Endothelial cell of umbilical vein (primary cell): ENCODE measurements around the gene PPP4C. TPM values are rescaled to one million over a fixed set of nuclear protein-coding genes. Genes with fewer than 3 reads are reported as not detected.

ENCODE experiments used
- BruUV-seq: library from RNA; stranded (reverse); fragments of 400-500 nt; replicated peaks from 2 replicates; lab custom pipeline; 2021; lab: Mats Ljungman, UMichigan
- CTCF ChIA-PET: fragments of 300-600, 350-600 bp; sonication (Branson Sonifier 250); formaldehyde crosslinking; loops from one replicate; lab custom pipeline; 2021; ENCODE audit warnings: antibody characterized with exemption, inconsistent platforms; lab: Charles Lee
- POLR2A ChIA-PET: fragments of 300-600, 350-600 bp; sonication (Branson Sonifier 250); formaldehyde crosslinking; loops from one replicate; lab custom pipeline; 2021; ENCODE audit warnings: antibody characterized with exemption, inconsistent platforms; lab: Charles Lee
- DNase-seq: peaks from one replicate; pipeline ENCODE4 v3.0.0-alpha.2; 2011; ENCODE audit warnings: low read depth, low spot score
- FAIRE-seq: peaks from 2 replicates; lab custom pipeline; 2011; peaks lifted over from hg19 to GRCh38; lab: Jason Lieb, UNC
- H2AFZ ChIP-seq: 2 replicates; pipeline ENCODE4 v1.6.0; 2012; ENCODE audit warnings: low read depth, low read length, control low read depth, inconsistent platforms
- H3K27ac ChIP-seq: 2 replicates; pipeline ENCODE4 v1.5.1; 2011; ENCODE audit warnings: low read depth, mild to moderate bottlenecking, control low read depth, low read length, moderate library complexity; ENCODE audit not compliant: insufficient read depth
- H3K27me3 ChIP-seq, 2 experiments: 2 replicates each; pipeline versions ENCODE4 v1.6.0 to v1.6.1; 2011; ENCODE audit warnings: low read length in 2 of 2, mixed read lengths in 1 of 2; ENCODE audit not compliant: control insufficient read depth in 2 of 2, insufficient read depth in 2 of 2
- H3K36me3 ChIP-seq, 2 experiments: 2 replicates in 1 of 2; 3 replicates in 1 of 2; pipeline ENCODE4 v1.5.1; 2011; ENCODE audit warnings: low read length in 2 of 2, mild to moderate bottlenecking in 1 of 2, moderate library complexity in 1 of 2; ENCODE audit not compliant: control insufficient read depth in 2 of 2, insufficient read depth in 2 of 2; ENCODE audit errors: extremely low read depth in 1 of 2
- H3K4me1 ChIP-seq: 3 replicates; pipeline ENCODE4 v1.5.1; 2011; ENCODE audit warnings: mild to moderate bottlenecking, low read length; ENCODE audit not compliant: control insufficient read depth, insufficient read depth; ENCODE audit errors: extremely low read depth
- H3K4me2 ChIP-seq: 2 replicates; pipeline ENCODE4 v1.6.1; 2011; ENCODE audit warnings: low read length, control low read depth, mixed read lengths; ENCODE audit not compliant: insufficient read depth
- H3K4me3 ChIP-seq, 3 experiments: fragments of 200-600 bp in 1 of 3; sonication (generic), shearing (Covaris generic) in 1 of 3; replicated peaks in 1 of 3; 2 replicates each; pipeline ENCODE4 v1.5.1; 2011 to 2016; ENCODE audit warnings: control low read depth in 3 of 3, low read length in 3 of 3, mild to moderate bottlenecking in 2 of 3, inconsistent platforms in 1 of 3, low read depth in 1 of 3, moderate library complexity in 1 of 3; ENCODE audit not compliant: insufficient read depth in 1 of 3
- H3K79me2 ChIP-seq: 2 replicates; pipeline ENCODE4 v1.6.0; 2012; ENCODE audit warnings: low read length, inconsistent platforms; ENCODE audit not compliant: control insufficient read depth, insufficient read depth
- H3K9ac ChIP-seq: replicated peaks from 2 replicates; pipeline ENCODE3; 2011; ENCODE audit warnings: low read length, control low read depth; ENCODE audit not compliant: insufficient read depth; ENCODE audit errors: extremely low read depth
- H3K9me1 ChIP-seq: replicated peaks from 3 replicates; pipeline ENCODE4 v1.6.0; 2011; ENCODE audit warnings: mild to moderate bottlenecking, low read length; ENCODE audit not compliant: control insufficient read depth, insufficient read depth; ENCODE audit errors: extremely low read depth
- H3K9me3 ChIP-seq: replicated peaks from 2 replicates; pipeline ENCODE4 v1.5.1; 2012; ENCODE audit warnings: low read length, inconsistent platforms; ENCODE audit not compliant: control insufficient read depth, insufficient read depth
- H4K20me1 ChIP-seq: replicated peaks from 2 replicates; pipeline ENCODE3; 2011; ENCODE audit warnings: mild to moderate bottlenecking, low read length; ENCODE audit not compliant: control insufficient read depth, insufficient read depth; ENCODE audit errors: extremely low read depth
- FOS ChIP-seq: IDR thresholded peaks from 2 replicates; pipeline ENCODE4 v1.6.1; 2011; ENCODE audit warnings: mild to moderate bottlenecking, low read length, moderate library complexity, borderline replicate concordance; ENCODE audit not compliant: insufficient read depth
- GATA2 ChIP-seq: IDR thresholded peaks from 2 replicates; pipeline ENCODE4 v1.7.0; 2011; ENCODE audit warnings: low read depth, mild to moderate bottlenecking, moderate library complexity, mixed read lengths, low read length; ENCODE audit not compliant: insufficient read length, insufficient read depth
- JUN ChIP-seq: IDR thresholded peaks from 2 replicates; pipeline ENCODE4 v1.6.1; 2011; ENCODE audit warnings: borderline replicate concordance, low read depth; ENCODE audit not compliant: insufficient read length, insufficient read depth
- MAX ChIP-seq: IDR thresholded peaks from 2 replicates; pipeline ENCODE4 v1.6.1; 2011; ENCODE audit not compliant: insufficient read depth, insufficient read length
- MYC ChIP-seq: IDR thresholded peaks from one replicate; pipeline ENCODE4 v1.6.1; 2011; ENCODE audit warnings: mild to moderate bottlenecking, low read depth, low read length
- POLR2A ChIP-seq: IDR thresholded peaks from 2 replicates; pipeline ENCODE4 v1.6.1; 2012; ENCODE audit warnings: low read depth, mild to moderate bottlenecking, control low read depth, low read length
- POLR2AphosphoS5 ChIP-seq: IDR thresholded peaks from 2 replicates; pipeline ENCODE4 v1.6.1; 2012; ENCODE audit warnings: low read depth, mild to moderate bottlenecking, control low read depth, low read length, moderate library complexity; ENCODE audit not compliant: insufficient read depth
- dilution Hi-C: fragments of 300-500 bp; cut with MboI; formaldehyde crosslinking; loops from one replicate; pipeline ENCODE4 v1.15.0; 2019; ENCODE audit warnings: low sequenced_read_pairs; ENCODE audit not compliant: extremely low pct_ligation_motif_present
- intact Hi-C: fragments of 100-400 bp; cut with micrococcal nuclease; formaldehyde crosslinking; loops from one replicate; pipeline ENCODE4 v1.10.0; 2022
- polyA plus RNA-seq, 4 experiments: library from polyadenylated mRNA; depleted of rRNA in 3 of 4; stranded (reverse) in 3 of 4; unstranded in 1 of 4; fragments of >200 nt; gene quantifications; 2 replicates each; pipeline versions ENCODE4 v1.2.1 to v1.2.3, GENCODE V29; 2011 to 2012; ENCODE audit warnings: missing spikeins in 1 of 4
- total RNA-seq: library from RNA; stranded (reverse); gene quantifications from 2 replicates; pipeline ENCODE4 v1.2.3, GENCODE V29; 2021

Gene PPP4C
- total and polyA plus RNA-seq, 2 donors (not counting 3 experiments of a cell fraction or from before 2014, with no cell fraction given): 167 to 327 TPM

DNA sequence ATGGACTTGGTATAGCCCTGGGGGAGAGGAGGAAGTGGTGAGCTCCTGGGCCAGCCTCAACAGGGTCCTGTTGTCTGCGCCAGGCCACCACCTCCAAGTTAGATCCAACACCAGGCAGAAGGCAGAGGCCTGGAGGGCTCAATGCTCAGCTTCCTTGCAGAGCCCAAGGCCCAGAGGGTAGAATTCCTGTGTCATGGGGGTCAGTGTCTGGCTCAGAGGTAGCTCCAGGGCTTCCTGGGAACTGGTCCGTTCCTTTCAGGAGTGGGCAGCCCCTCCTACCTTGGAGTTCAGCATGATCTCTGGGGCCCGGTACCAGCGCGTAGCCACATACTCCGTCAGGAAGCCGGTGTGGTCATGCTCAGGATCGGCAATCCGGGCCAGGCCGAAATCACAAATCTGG, 42.0 kb downstream of the PPP4C start:
- TF ChIP-seq POLR2A (no peak), MAX (no peak), JUN (no peak)
- dilution Hi-C loops: no loop called here
- FAIRE-seq: no peak
- H3K36me3 ChIP-seq: peaks cover 16 to 39% of the 10 kb centered on the region in 2 experiments
- no peaks in the 10 kb centered on the region for H3K27me3 ChIP-seq
- H3K9ac ChIP-seq: no peak overlapping the region
- no peaks in the 10 kb centered on the region for H4K20me1 ChIP-seq
- H3K4me2 ChIP-seq: no peak overlapping the region
- H3K4me1 ChIP-seq: peaks cover 14% of the 10 kb centered on the region
- H3K9me1 ChIP-seq: no peaks in the 10 kb centered on the region
- CTCF ChIA-PET: interaction anchor here (1.6 kb wide), 1 partner anchor 14 kb away, joined by 5 read pairs; no protein-coding TSS in a partner anchor
- no peak overlapping the region for H3K27ac ChIP-seq
- DNase-seq: no peak
- intact Hi-C loops: no loop called here
- no peak overlapping the region for H3K4me3 ChIP-seq
- H2AFZ ChIP-seq: no peak overlapping the region
- BruUV-seq: no TSS peak
- peaks cover 5% of the 10 kb centered on the region for H3K79me2 ChIP-seq
- POLR2A ChIA-PET: no interaction called here
- H3K9me3 ChIP-seq: no peaks in the 10 kb centered on the region

DNA sequence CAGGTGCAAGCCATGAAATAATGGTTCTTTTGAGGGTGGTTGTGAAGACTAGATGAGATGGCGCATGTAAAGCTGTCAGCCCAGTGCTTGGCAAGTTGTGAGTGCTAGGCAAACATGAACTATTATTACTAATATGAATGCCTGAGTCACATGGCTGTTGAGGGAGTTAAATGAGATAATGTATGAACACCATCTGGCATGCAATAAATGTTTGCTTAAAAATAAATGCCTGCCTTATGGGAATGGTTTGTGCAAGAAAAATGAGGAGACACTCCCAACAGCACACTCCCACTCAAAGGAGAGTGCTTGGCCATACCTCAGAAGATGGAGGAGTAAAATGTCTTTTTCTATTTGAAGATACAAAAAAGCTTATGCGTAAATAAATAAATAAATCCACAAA, 43.6 kb downstream of the PPP4C start:
- Histone ChIP-seq H3K79me2 (peaks cover 5% of the 10 kb centered on the region), H4K20me1 (no peaks in the 10 kb centered on the region), H3K27me3 (no peaks in the 10 kb centered on the region), H3K9me1 (no peaks in the 10 kb centered on the region), H2AFZ (no peak overlapping the region), H3K36me3 (peaks cover 16 to 33% of the 10 kb centered on the region in 2 experiments), H3K27ac (no peak overlapping the region), H3K4me3 (no peak overlapping the region), H3K9ac (no peak overlapping the region), H3K4me1 (peaks cover 14% of the 10 kb centered on the region), H3K9me3 (no peaks in the 10 kb centered on the region), H3K4me2 (no peak overlapping the region)
- CTCF ChIA-PET: interaction anchor here (1.0 kb wide), 1 partner anchor 27 kb away, joined by 5 read pairs; no protein-coding TSS in a partner anchor
- dilution Hi-C loops (no loop called here), intact Hi-C loops (no loop called here)
- POLR2A ChIA-PET: interaction anchor here (1.3 kb wide), 1 partner anchor 27 kb away, joined by 4 read pairs; the partner anchor contains the start of gene TBX6
- no peak for FAIRE-seq
- no peak for TF ChIP-seq POLR2A
- TF ChIP-seq POLR2AphosphoS5: no peak
- no peak for TF ChIP-seq MYC
- TF ChIP-seq MAX: no peak
- no peak for TF ChIP-seq JUN
- TF ChIP-seq FOS: no peak
- TF ChIP-seq GATA2: no peak
- no peak for DNase-seq
- BruUV-seq: TSS peak; percentile 1
